Stimulated activated CD4-positive, alpha-beta T cell treated with anti-CD3 and anti-CD28 coated beads, TNF-alpha, amount 100 ng/mL, for 4 hours (primary cell): ENCODE results near the gene CSNK1E.
"Not testable (repeated sequence)": the region's sequence is repeated elsewhere in the genome, so short reads cannot be mapped to it uniquely, and the experiment has no call there.

Experiments
- DNase-seq, 3 experiments: peaks; one replicate each; pipeline ENCODE4 v3.0.0-alpha.2; 2020; ENCODE audit warnings: low read depth in 3 of 3

Gene CSNK1E

GRCh38 chr22:38317122-38317994 is at the start of gene CSNK1E:
TSS of gene CSNK1E (minus strand) at chr22:38317433. CDS start at chr22:38314157, 3,276 bp downstream.
- DNase-seq, result peak; percentile 53 to 55 (median 53)

GRCh38 chr22:38365829-38366228 is 48.6 kb upstream of the CSNK1E start:
- not testable (repeated sequence) for DNase-seq

- DNase-seq, result not testable (repeated sequence)
Observed at GRCh38 chr22:38365174-38365573, 47.9 kb upstream of the CSNK1E start.

GRCh38 chr22:38360560-38360959 is 43.3 kb upstream of the CSNK1E start:
- not testable (repeated sequence) for DNase-seq

GRCh38 chr22:38359817-38360216 is 42.6 kb upstream of the CSNK1E start:
- DNase-seq, result not testable (repeated sequence)

- not testable (repeated sequence) for DNase-seq
Observed at GRCh38 chr22:38357971-38358370, 40.7 kb upstream of the CSNK1E start.

GRCh38 chr22:38355275-38355674 is 38.0 kb upstream of the CSNK1E start:
- no peak for DNase-seq

GRCh38 chr22:38353701-38354100 is 36.5 kb upstream of the CSNK1E start:
- no peak for DNase-seq

- DNase-seq, result peak; percentile 43 to 57 (median 52)
Observed at GRCh38 chr22:38353142-38353629, 36.0 kb upstream of the CSNK1E start.

- no peak for DNase-seq
Observed at GRCh38 chr22:38352436-38352835, 35.2 kb upstream of the CSNK1E start.

GRCh38 chr22:38350444-38351359 is 33.5 kb upstream of the CSNK1E start:
- DNase-seq, result no peak

- DNase-seq, result no peak
Observed at GRCh38 chr22:38348751-38349496, 31.7 kb upstream of the CSNK1E start.

GRCh38 chr22:38347944-38348750 is 30.9 kb upstream of the CSNK1E start:
- no peak for DNase-seq

GRCh38 chr22:38347181-38347943 is 30.1 kb upstream of the CSNK1E start:
- no peak for DNase-seq

GRCh38 chr22:38346506-38346905 is 29.3 kb upstream of the CSNK1E start:
- no peak for DNase-seq

GRCh38 chr22:38345782-38346181 is 28.5 kb upstream of the CSNK1E start:
- no peak for DNase-seq

- DNase-seq, result not testable (repeated sequence)
Observed at GRCh38 chr22:38339893-38340292, 22.7 kb upstream of the CSNK1E start.

GRCh38 chr22:38338772-38339379 is 21.6 kb upstream of the CSNK1E start:
- DNase-seq, result no peak

- no peak for DNase-seq
Observed at GRCh38 chr22:38336699-38337098, 19.5 kb upstream of the CSNK1E start.
